KOPT-K1 (cell line): ENCODE data around the gene SOX10.
"Not testable (repeated sequence)": the region's sequence is repeated elsewhere in the genome, so short reads cannot be mapped to it uniquely, and the experiment has no call there.

Source experiments
- H3K27ac ChIP-seq: fragments of 200-600 bp; sonication (generic); 2 replicates; pipeline ENCODE4 v1.5.1; 2016; ENCODE audit warnings: antibody characterized with exemption, mild to moderate bottlenecking, low read depth, low read length; ENCODE audit not compliant: poor library complexity, severe bottlenecking
- H3K36me3 ChIP-seq: fragments of 200-600 bp; sonication (generic); 2 replicates; pipeline ENCODE4 v1.5.1; 2017; ENCODE audit warnings: antibody characterized with exemption, mild to moderate bottlenecking, low read length, moderate library complexity; ENCODE audit not compliant: insufficient read depth
- H3K9me3 ChIP-seq: fragments of 200-600 bp; sonication (generic); 2 replicates; pipeline ENCODE4 v1.5.1; 2017; ENCODE audit warnings: antibody characterized with exemption, low read length, mild to moderate bottlenecking; ENCODE audit not compliant: insufficient read depth, poor library complexity, severe bottlenecking

Gene SOX10

DNA sequence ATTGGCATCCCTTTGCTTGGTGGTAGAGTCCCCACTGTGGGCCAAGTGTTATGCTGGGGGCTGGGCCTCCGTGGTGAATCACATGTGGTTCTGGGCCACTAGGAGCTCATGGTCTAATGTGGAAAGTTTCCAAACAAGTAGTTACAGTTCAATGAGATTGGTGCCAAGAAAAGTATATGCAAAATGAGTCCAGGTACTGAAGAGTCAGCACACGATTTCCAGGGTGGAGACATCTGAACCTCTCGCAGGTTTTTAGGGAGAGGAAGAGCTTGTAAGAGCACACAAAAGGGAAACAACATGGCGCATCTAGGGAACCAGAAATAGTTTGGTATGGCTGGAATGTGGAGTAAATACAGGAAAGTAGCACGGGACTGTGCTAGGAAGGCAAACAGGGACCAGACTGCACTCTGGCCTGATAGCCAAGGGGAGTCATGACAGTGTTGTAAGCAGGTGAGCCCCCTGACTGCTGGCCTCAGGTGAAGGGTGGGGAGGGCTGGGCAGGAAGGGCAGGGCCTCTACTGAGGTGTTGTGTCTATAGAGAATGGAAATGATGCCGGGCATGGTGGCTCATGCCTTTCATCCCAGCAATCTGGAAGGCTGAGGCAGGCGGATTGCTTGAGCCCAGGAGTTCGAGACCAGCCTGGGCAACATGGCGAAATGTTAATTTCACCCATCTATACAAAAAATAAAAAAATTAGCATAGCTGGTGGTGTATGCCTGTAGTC, 18.3 kb downstream of the SOX10 start:
- H3K36me3 ChIP-seq = peaks cover 86% of the 10 kb centered on the region

DNA sequence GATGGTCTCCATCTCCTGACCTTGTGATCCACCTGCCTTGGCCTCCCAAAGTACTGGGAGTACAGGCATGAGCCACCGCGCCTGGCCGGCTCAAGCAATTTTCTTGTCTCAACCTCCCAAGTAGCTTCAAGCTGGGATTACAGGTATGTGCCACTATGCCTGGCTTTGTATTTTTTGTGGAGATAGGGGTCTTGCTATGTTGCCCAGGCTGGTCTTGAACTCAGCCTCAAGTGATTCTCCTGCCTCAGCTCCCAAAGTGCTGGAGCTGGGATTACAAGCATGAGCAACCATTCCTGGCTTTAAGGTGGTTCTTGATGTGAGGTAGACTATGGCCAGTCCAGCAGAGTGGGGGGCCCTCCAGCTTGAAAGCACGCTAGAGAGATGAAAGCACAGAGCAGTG, 23.3 kb downstream of the SOX10 start:
- Histone ChIP-seq H3K27ac (no peak overlapping the region), H3K9me3 (no peaks in the 10 kb centered on the region), H3K36me3 (peaks cover 95% of the 10 kb centered on the region)

More for the DNA sequence above, 18.3 kb downstream of the SOX10 start:
- Histone ChIP-seq H3K27ac (no peak overlapping the region), H3K9me3 (no peaks in the 10 kb centered on the region)

- Histone ChIP-seq H3K36me3 (peaks cover 78% of the 10 kb centered on the region), H3K9me3 (no peaks in the 10 kb centered on the region)
Measured at GRCh38 chr22:37959231-37959825, 25.0 kb downstream of the SOX10 start.

GRCh38 chr22:37957232-37957631, 27.1 kb downstream of the SOX10 start:
- Histone ChIP-seq H3K36me3 (peaks cover 59% of the 10 kb centered on the region), H3K27ac (no peak overlapping the region), H3K9me3 (no peaks in the 10 kb centered on the region)

More at GRCh38 chr22:37959231-37959825, 25.0 kb downstream of the SOX10 start:
- no peak overlapping the region for H3K27ac ChIP-seq

GRCh38 chr22:37955825-37956397, 28.4 kb downstream of the SOX10 start:
- H3K27ac ChIP-seq, H3K9me3 ChIP-seq: not testable (repeated sequence)
- peaks cover 46% of the 10 kb centered on the region for H3K36me3 ChIP-seq

DNA sequence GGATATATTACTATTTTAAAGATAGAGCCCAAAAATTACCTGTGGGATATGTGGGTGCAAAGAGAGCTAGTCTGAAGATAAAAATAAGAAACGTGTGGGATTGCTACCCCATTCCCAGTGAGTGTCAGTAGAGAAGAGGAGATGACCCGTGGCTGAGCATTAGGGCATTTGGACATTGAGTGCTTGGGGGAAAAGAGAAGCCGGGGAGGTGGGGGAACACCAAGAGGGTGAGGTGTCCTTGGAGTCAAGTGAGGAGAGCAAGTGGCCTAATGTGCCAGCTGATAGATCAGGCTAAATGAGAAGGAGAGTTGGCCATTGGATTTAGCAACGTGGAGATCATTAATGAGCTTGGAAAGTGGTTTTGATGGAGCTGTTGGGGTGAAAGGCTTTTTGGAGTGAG, 29.7 kb downstream of the SOX10 start:
- Histone ChIP-seq H3K36me3 (peaks cover 34% of the 10 kb centered on the region), H3K27ac (peak overlapping the region; percentile 64), H3K9me3 (no peaks in the 10 kb centered on the region)

DNA sequence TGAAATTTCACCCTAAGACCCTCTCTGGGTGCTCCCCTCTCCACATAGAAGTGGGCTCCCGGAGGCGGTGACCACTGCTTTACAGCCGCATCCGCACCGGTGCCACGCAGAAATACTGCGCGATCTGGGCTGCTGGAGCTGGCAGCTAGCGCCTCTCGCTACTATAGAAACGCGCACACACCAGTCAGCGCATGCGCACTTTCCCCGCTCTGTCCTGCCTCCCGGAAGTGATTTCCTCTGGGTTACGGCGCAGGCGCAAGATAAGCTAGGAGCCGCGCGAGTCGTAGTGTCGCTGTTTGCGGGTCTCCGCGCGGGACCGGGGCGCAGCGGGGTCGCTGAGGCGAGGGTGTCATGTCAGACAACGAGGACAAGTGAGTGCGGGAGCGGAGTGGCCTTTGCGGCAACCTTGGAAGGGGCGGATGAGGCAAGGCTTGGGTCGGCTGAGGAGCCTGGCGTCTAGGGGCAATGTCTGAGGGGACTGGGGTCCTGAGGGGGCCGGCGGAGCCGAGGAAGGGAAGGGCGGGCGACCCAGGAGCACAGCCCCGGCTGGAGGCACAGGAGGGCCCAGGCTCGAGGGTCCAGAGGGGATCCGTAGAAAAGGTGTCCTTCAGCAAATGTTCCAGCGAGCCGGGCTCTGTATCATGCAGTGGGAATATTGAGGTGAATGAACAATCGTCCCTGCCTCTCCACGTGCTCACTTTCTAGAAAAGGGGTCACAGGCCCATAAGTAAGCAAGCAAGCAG, 30.7 kb downstream of the SOX10 start, which contains the start of the genes C22orf23 and POLR2F:
Gene C22orf23, minus strand, starts transcription at position 165 of the 743 bp plus-strand sequence. CDS start 452 bp downstream, outside the sequence.
Gene POLR2F, plus strand, starts transcription at position 263 of the 743 bp plus-strand sequence. Its CDS starts 89 bp downstream, at position 352.
- peak within 1 kb of the TSS; percentile 64 for H3K27ac ChIP-seq
- no peaks in the 10 kb centered on the region for H3K9me3 ChIP-seq
- H3K36me3 ChIP-seq = peaks cover 23% of the 10 kb centered on the region

GRCh38 chr22:37953062-37953436, 31.3 kb downstream of the SOX10 start:
- no peaks in the 10 kb centered on the region for H3K9me3 ChIP-seq
- H3K27ac ChIP-seq = peak overlapping the region; percentile 64
- peaks cover 17% of the 10 kb centered on the region for H3K36me3 ChIP-seq

DNA sequence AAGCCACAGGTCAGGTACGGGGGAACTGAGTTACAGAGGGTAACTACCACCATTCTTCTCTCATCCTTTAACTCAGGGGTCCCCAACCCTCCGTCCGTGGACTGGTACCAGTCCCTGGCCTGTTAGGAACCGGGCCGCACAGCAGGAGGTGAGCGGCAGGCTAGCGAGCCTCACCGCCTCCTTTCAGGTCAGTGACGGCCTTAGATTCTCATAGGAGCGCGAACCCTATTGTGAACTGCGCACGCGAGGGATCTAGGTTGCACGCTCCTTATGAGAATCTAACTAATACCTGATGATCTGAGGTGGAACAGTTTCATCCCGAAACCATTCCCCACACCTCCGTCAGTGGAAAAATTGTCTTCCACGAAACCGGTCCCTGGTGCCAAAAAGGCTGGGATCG, 31.7 kb downstream of the SOX10 start:
- H3K27ac ChIP-seq, H3K9me3 ChIP-seq: not testable (repeated sequence)
- H3K36me3 ChIP-seq = peaks cover 13% of the 10 kb centered on the region

- Histone ChIP-seq H3K27ac (no peak overlapping the region), H3K36me3 (no peaks in the 10 kb centered on the region), H3K9me3 (no peaks in the 10 kb centered on the region)
Measured at GRCh38 chr22:37951305-37951704, 33.0 kb downstream of the SOX10 start.

DNA sequence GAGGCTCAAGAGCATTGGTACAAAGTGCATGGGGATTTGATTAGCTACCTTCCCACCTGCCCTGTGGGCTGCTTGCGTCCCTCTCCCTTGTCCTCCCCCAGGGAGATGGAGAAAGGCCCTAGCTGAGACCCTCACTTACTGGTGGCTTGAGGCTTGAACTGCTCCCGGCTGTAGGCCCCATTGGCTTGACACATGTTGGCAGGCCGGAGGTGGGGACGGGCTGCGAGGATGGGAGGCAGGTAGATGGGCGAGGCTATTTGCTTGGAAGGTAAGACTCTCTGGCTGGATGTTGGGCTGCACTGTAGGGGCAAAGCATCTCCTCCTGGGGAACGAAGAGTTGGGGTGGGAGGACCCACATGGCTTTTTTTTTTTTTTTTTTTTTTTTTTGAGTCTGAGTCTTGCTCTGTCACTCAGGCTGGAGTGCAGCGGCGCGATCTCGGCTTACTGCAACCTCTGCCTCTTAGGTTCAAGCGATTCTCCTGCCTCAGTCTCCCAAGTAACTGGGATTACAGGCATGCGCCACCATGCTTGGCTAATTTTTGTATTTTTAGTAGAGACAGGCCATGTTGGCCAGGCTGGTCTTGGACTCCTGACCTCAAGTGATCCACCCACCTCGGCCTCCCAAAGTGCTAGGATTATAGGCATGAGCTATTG, 37.1 kb downstream of the SOX10 start:
- H3K36me3 ChIP-seq, H3K27ac ChIP-seq, H3K9me3 ChIP-seq: not testable (repeated sequence)

- H3K9me3 ChIP-seq, H3K27ac ChIP-seq, H3K36me3 ChIP-seq: not testable (repeated sequence)
Measured at GRCh38 chr22:37944423-37944822, 39.9 kb downstream of the SOX10 start.

DNA sequence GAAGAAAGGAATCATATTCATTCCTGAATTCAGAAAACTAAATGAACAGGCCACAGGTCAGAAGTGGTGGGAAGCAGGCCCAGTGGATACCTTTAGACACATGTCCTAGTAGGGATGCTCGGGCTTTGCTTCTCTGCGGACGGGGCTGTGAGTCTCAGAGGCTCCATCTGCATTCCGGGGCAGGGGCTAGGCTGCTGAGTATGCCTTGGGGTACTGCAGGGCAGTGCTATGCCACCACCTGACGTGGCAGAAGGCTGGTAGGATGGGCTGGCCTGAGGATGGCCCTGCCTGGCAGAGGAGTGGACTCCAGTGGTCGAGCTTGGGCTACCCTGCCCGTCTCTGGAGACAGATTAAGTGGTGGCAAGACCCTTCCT, 40.5 kb downstream of the SOX10 start:
- Histone ChIP-seq H3K27ac (no peak overlapping the region), H3K36me3 (no peaks in the 10 kb centered on the region)

GRCh38 chr22:37943136-37943824, 41.1 kb downstream of the SOX10 start:
- no peaks in the 10 kb centered on the region for H3K9me3 ChIP-seq
- no peak overlapping the region for H3K27ac ChIP-seq
- no peaks in the 10 kb centered on the region for H3K36me3 ChIP-seq

More for the DNA sequence above, 40.5 kb downstream of the SOX10 start:
- H3K9me3 ChIP-seq = no peaks in the 10 kb centered on the region
